ENCODE results near the gene ZNF416.

Gene ZNF416

DNA sequence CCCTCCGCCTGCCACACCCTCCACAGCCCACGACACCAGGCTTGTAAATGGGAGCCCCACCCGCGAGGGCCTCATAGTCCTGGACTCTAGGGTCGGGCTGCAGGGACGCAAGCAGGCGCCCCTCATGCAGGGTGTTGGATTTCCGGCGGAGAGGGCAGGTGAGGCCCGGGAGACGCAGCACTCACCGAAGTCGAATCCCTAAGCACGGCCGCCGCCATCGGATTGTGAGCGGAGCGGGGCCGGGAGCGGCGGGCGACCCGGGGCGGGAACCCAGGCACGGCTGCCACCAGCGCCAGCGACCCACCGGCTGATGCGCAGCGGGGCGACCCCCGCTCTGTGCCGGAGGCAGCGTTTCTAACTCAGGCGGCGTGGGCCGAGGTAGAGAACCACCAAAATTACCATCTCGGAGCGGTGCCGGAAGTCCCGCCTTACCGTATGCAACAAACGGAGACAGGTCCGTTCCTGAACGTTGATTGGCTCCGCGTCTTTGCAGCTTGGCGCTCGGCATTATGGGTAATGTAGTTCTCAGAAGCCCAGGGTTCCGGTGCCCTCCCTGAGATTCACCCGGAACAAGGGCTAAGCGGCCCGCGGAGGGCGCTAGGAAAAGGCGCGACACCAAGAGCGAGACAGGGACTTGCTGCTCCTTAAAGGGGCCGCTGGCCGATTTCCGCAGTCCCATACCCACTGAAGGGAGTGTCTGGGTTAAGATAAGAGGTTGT lies at the start of gene ZNF416:
Gene ZNF416 (minus strand): TSS at position 425 of the 719 bp plus-strand sequence. CDS start 207 bp downstream, at position 218.
- peak; percentile 99 for DNase-seq

DNA sequence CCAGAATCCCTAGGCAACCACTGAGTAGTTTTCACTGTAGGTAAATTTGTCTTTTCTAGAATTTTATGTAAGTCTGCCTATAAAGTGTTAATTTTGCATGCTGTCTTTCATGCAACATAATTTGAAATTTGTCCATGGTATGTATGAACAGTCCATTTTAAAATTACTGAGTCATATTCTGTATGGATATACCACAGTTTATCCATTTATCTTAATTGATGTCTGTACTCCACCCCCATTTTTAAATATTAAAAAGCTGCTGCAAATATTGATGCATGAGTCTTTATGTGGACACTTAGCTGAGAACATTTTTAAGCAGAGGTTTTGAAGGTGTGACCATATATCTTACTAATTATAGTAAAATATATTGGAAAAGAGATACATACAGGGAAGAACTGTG lies 44.4 kb upstream of the ZNF416 start:
- no peak for DNase-seq

DNA sequence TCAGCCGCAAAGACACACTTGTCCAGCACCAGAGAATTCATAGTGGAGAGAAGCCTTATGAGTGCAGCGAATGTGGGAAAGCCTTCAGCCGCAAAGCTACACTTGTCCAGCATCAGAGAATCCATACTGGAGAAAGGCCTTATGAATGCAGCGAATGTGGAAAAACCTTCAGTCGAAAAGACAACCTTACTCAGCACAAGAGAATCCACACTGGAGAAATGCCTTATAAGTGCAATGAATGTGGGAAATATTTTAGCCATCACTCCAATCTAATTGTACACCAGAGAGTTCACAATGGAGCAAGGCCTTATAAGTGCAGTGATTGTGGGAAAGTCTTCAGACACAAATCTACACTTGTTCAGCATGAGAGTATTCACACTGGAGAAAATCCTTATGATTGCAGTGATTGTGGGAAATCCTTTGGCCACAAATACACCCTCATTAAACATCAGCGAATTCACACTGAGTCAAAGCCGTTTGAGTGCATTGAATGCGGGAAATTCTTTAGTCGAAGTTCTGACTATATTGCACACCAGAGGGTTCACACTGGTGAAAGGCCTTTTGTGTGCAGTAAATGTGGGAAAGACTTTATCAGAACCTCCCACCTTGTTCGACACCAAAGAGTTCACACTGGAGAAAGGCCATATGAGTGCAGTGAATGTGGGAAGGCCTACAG lies 42.1 kb upstream of the ZNF416 start:
- DNase-seq: no peak

DNA sequence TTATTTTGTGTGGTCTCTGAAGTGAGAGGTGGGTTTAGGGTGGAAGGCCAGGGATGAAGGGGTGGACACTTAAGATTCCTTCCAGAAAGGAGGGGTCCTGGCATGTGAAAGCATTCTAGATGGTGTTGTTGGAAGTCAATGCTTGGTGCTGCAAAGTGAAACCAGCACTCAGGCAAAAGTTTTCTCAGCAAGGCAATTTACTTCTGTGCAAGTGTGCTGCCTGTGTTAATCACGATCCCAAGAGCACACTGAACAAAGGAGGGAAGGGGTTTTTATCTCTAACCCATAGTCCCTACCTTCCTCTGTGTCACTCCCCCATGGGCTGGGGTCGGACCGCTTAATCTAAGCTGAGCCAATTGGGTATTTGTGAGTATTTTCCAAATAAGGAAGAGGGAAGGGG lies 36.6 kb upstream of the ZNF416 start:
- no peak for DNase-seq

DNA sequence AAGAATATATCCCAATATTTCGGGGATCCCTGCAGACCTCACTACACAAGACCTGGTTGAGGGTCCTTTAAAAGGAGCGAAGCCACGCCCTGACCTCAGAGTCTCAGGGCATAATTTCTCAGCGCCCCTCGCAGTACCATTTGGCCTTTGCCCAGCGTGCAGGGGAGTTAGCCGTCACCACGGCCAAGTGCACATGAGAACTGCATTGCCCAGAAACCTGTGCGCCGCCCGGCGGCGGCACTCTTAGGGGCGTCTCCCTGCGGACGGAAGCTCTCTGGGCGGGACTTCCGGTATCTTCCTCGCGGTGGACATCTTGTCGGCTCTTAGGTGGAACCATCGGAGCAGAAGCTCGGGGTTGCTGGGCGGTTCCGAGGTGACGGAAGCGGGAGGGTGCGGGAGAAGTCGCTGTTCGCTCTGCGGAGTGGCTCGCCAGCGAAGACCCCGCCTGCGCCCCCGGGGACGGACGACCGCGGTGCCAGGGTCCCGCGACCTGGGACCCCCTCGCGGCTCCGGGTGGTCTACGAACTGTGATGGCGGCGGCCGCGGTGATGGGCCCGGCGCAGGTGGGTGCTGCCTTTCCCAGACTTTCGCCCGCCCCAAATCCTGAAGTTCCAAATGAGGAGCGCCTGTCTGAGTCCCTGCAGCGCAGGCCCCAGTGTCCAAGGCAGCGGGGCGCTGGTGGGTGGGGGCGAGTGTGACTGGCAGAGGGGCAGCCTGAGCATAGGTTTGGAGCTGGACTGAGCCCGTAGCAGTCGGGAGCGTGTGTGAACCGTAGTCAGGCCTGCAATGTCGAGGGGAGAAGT lies 35.4 kb upstream of the ZNF416 start, which contains the start of gene ZNF134:
Gene ZNF134 (plus strand): TSS at position 302 of the 803 bp plus-strand sequence. CDS start 5,227 bp downstream, outside the sequence.
- peak; percentile 90 for DNase-seq

DNA sequence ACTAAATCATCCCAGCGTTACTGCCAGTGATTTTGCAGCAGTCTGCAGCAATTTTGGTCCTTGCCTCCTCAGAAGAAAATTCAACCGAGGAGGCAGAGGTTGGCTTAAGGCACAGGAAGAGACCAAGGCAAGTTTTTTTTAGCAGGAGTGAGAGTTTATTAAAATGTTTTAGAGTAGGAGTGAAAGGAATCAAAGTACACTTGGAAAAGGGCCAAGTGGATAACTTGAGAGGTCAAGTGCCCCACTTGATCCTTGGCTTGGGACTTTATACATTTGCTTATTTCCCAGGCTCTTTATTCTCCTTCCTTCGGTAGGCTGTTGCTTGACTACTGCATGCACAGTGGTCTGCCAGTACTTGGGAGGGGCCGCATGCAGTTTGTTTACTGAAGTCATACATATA lies 32.4 kb upstream of the ZNF416 start:
- DNase-seq: no peak

DNA sequence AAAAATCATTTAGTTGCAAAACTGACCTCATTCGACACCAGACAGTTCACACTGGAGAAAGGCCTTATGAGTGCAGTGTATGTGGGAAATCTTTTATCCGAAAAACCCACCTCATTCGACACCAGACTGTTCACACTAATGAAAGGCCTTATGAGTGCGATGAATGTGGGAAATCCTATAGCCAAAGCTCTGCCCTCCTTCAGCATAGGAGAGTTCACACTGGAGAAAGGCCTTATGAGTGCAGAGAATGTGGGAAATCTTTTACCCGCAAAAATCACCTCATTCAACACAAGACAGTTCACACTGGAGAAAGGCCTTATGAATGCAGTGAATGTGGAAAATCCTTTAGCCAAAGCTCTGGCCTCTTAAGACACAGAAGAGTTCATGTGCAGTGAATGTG lies 28.2 kb upstream of the ZNF416 start:
- DNase-seq: no peak

DNA sequence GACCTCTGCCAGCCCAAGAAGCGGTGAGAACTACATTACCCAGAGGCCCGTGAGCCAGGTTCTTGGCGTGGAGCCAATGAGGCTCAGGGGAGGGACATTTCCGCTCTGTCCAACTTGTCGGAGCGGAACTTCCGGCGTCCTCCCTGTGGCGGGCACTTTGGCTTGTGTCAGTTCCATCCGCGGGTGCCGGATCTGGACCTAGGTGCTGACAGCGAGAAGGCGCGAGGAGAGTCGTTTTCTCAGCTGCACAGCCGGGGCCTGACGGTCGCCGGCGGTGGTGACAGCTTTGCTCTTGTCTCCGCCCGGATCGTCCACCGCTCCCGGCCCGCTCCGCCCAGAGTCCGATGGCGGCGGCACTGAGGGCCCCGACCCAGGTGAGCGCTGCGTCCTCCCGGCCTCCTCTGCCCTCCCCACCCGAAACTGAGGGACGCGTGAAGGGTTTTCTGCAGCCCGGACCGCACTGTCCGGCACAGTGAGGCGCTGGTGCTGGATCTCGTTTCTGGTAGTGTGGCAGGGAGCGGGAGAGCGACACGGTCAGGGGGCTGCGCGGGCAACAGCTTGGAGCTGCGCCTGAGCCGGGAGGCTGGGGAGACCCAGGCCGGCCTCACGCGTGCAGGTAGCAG lies 21.2 kb upstream of the ZNF416 start, which contains the start of gene ZNF530:
Gene ZNF530 (plus strand): TSS at position 125 of the 623 bp plus-strand sequence. CDS start 4,461 bp downstream, outside the sequence.
- DNase-seq: peak; percentile 92

DNA sequence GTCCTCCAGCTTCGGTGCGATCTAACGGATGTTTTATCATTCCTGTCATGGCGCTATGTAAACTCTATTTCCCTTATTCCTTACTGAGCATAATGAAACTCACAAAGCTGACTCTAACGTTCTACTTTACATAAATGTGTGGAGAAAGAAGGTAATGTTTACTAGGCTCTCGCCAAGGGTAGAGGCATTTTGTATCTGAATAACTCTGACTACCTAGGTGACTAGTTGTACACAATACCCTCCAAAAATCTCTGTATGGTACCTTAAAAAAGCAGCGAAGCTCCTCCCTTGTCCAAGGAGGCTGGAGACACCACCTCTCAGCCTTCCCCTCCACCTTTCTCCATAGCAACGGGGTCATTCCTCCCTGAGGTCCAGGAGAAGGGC lies 20.7 kb upstream of the ZNF416 start:
- no peak for DNase-seq

DNA sequence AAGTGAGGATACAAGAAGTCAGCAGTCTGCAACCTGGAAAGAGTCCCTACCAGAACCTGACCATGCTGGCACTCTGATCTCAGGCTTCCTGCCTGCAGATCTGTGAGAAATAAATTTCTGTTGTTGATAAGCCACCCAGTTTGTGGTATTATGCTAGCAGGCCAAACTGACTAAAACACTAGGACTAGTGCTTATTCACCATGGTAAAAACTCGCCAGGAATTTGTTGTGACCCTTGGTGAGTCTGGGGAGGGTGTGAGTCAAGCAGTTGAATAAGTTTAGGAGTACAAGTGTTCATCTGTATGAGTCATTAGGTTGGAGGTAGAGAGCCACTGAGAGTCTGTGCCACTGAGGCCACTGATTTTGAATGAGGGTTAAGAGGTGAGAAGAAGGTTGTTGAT lies 8.8 kb upstream of the ZNF416 start:
- DNase-seq: no peak

DNA sequence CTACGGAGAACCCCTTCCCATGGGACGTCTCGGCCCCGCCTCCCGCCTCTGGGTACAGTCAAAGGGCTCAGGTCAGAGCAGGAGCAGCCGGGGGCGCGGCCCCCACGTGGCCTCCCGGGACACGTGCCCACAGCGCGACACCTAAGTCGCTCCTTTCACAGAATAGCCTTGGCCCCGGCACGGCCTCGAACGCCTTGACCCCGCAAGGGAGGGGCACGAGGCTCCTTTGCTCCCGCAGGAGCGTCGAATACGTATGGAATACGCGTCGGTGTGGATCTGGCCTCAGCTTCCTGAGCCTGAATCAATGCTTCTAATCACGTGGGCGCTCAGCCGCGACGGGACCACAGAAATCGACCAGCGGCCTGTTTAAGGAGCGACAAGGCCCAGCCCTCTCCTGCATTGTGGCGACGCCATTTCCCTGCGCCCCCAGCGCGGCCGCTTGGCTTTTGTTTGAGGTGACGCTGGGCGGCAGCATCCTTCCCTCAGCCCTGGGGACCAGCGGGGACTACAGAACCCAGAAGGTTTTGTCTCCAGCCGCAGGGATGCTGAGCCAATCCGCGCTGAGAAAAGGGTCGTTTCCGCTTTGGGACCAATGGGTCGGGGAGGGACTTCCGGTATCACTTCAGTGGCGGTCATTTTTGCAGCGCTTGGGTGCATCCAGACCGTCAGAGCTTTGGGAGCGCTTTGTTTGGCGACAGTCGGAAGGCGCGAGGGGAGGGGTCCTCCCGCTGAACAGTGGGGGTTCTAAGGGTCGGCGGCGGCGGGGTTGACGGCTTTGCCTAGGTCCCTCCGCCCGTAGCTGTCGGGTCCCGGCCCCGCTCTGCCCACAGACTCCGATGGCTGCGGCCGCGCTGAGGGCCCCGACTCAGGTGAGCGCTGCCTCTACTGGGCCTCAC lies 5.1 kb upstream of the ZNF416 start, which contains the start of gene ZIK1:
Gene ZIK1 (plus strand): TSS at position 625 of the 896 bp plus-strand sequence. CDS start 212 bp downstream, at position 837.
- peak; percentile 6 for DNase-seq

DNA sequence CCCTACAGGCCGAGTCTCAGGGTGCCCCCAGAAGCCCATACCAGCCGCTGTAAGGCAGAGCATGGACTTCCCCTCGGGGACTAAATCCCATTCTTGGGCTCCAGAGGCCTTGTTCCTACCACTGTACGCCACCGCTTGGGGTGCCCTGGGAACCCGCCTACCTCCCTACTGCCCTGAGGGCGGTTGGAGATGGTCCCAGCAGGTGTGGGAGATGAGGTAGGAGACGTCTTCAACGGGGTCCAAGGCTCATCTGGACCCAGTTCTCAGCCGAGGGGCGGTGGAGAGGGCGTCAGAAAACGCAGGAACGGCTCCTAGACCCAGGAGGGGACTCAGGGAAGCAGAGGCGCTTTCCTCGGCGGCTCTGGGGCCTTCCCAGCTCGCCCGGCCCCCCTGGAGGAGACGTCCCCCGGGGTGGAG lies 4.4 kb upstream of the ZNF416 start:
- DNase-seq: no peak

DNA sequence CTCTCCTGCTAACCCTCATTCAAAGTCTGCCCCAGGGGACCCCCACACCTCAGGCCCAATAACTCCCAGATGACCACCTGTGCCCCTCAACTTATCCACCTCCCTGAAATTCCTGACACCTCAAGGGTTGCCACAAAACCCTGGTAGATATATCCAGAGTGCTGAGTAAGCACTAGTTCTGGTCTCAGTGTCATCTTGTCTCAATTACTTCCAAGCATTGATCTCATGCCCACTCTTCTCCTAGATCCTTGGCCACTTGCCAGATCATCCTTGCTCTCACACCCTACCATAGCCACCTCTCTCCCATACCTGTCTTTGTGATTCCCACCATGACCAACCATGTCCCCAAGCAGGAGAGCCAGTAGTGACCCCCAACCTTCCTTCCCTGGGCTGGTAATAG lies 2.0 kb downstream of the ZNF416 start:
- no peak for DNase-seq

DNA sequence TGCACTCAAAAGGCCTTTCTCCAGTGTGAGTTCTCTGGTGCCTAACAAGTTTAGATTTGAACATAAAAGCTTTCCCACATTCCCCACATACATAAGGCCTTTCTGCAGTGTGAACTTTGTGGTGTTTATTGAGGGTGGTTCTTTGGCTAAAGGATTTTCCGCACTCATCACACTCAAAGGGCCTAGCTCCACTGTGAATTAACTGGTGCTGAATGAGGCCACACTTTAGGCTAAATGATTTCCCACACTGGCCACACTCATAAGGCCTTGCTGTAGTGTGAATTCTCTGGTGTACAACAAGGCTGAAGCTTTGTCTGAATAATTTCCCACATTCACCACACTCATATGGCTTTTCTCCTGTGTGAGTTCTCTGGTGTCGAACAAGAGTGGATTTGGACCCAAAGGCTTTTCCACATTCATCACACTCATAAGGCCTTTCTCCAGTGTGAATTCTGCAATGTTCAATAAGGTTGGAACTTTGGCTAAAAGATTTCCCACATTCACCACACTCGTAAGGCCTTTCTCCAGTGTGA lies 6.2 kb downstream of the ZNF416 start:
- DNase-seq: no peak

DNA sequence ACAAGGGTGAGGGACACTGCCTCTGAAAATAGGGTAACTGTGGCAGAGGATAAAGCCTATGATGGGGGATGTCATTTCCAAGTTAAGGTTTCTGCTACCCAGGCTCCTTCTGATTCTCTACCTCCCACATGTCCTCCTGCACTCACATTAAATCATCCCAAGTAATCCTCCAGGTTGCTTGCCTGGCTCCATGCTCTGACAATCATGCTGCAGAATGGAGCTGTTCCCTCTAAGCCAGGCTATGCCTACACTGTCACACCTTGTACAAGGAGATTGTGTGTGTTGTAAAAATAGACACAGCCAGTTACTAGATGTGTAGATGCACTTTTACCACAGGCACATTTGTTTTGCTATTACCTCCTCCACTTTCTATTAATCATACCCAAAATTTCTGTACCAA lies 8.0 kb downstream of the ZNF416 start:
- DNase-seq: no peak

DNA sequence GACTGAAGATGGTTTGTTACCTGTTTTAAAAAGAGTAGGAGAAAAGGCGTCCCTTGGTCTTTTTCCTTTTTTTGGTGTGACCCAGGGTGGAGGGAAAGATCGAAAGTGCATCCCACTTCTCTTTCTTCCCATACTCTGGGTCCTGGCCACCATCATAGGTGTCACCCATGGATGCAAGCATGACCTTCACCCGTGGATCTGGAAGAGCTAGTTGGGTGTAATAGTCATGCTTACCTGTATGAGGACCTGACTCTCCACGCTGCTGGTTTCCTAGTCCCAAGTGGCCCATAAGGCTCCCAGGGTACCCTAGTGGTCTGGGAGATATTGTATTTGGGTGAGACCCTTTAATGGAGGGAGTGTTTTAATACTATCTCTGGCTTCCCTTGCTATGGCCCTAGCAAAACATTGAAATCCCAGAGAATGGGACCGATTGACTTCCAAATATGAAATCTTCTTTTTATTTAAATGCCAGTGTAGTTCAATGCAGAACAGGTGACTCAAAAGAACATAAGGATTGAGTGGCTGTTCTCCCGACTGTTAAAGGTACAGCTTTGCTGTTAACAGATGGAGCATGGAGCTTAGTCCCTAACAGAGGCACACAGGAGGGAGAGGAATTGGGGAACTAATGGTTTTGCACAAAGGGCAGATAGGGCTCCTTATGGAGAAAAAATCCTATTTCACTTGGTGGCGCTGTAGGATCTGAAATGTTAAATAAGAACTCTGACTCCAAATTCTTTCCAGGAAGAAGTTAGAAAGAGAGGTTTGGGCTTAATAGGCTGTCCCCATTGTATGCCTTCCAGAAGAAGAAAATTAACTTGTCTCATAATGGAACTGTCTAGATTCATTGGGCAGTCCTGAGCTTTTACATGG lies 12.1 kb downstream of the ZNF416 start:
- no peak for DNase-seq

DNA sequence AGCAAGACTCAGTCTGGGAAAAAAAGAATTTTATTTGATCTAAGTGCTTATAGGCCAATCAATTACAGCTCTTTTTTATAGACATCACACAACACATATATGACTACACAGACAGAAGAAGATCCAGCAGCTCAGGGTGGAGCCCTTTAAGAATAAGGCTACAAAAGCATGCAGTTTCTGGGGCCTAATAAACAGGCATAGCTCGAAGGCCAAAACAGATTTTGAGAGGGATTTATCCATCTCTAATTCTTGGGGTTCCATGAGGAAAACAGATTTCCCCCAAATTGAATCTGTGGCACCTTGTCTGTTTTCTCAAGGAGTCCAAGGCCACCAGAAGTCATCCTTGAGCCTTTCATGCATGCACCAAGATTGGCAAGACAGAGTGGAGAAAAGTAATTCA lies 15.2 kb downstream of the ZNF416 start:
- DNase-seq: no peak

DNA sequence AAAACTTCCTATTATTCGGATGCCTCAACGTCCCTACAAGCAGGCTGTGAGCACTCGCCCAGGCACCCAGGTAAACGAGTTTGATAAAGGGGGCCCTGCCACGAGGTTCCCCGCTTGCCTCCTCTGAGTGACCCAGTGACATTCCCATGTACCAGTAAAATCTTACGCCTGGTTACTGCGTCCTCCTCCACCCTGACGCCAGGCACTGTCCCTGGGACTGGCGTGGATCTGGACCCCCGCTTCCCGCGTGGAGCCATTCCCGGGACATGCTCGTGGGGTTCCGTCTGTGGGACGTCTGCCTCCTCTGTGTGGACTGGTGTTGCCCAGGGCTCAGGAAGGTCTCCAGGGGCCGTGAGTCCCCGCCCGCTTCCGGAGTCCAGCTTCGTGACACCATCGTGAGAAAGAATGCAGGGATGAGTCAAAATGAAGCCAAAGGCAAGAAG lies 18.6 kb downstream of the ZNF416 start:
- no peak for DNase-seq

DNA sequence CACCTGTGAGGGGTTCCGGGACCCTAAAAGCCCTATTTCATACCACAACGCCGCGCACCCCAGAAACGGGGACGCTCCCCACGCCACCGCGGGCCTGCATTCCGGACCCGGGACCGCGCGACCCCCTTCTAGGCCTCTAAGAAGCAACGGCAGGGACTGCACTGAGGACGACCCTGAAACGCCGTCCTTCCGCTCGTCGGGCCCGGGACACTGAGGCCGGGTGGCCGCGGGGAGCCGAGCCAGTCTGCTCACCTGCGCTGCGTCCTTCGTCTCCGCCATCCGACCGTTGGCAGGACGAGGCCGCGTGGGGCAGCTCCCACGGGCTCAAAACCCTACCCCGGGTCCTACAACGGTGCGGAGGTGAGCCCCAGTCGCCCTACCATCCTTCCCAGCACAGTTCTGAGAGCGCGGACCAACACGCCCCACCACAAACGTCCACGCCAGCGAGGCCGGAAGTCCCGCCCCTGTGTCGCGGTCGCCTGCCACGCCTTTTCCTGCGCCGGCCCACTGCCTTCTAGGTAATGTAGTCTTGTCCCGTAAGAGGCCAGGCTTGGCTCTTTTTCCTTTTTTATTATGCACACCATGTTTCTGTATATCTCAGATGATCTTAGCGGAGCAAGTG lies 19.2 kb downstream of the ZNF416 start, which contains the start of gene ZNF550:
Gene ZNF550 (minus strand): TSS at position 460 of the 622 bp plus-strand sequence. CDS start 181 bp downstream, at position 279.
- peak; percentile 71 for DNase-seq

DNA sequence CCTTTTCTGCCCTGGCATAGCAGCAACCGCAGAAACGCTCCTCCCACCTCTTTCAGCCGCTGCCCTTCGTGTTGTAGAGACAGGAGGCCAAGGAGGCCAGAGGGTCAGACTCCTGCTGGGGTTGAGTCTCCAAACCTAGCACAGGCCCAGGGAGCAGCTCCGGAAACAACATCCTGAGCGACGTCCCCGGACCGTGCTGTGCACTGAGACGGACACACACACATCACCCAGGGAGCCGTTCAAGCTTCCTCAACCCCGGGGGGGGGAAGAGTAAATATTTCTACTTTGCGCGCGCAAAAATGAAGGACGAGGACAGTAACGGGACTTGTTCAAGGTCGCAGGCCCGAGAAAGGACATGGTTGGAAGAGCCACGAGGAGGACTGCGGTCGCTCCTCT lies 19.7 kb downstream of the ZNF416 start:
- no peak for DNase-seq

Data from NCI-H2029 (cell line).